BJ (cell line): ENCODE results near the gene PTGDS. TPM values are rescaled to one million over a fixed set of nuclear protein-coding genes. Genes with fewer than 3 reads are reported as not detected.
A peak's percentile ranks its signal among the peaks of the same experiment; 100 is the strongest.

Experiments used
- CTCF ChIA-PET: fragments of 350-600 bp; formaldehyde crosslinking; extraction: SDS; loops from one replicate; lab custom pipeline; 2021; ENCODE audit warnings: antibody characterized with exemption, inconsistent platforms; lab: Yijun Ruan, JAX
- POLR2A ChIA-PET: fragments of 300-600 bp; sonication (Branson Sonifier 250); formaldehyde crosslinking; extraction: SDS; loops from one replicate; lab custom pipeline; 2021; ENCODE audit warnings: antibody characterized with exemption; lab: Charles Lee
- DNase-seq: peaks from one replicate; pipeline ENCODE4 v3.0.0-alpha.2; 2011; ENCODE audit warnings: low read depth
- H3K27me3 ChIP-seq: 2 replicates; pipeline ENCODE4 v1.6.0; 2011; ENCODE audit warnings: low read length; ENCODE audit not compliant: control insufficient read depth, insufficient read depth
- H3K36me3 ChIP-seq: 2 replicates; pipeline ENCODE4 v1.5.1; 2011; ENCODE audit warnings: low read length; ENCODE audit not compliant: control insufficient read depth, insufficient read depth
- H3K4me3 ChIP-seq: 2 replicates; pipeline ENCODE4 v1.5.1; 2011; ENCODE audit warnings: low read depth, mild to moderate bottlenecking, control low read depth, low read length
- CTCF ChIP-seq: IDR thresholded peaks from 2 replicates; pipeline ENCODE4 v1.5.1; 2011; ENCODE audit warnings: low read depth, mild to moderate bottlenecking, control low read depth, inconsistent platforms, low read length, moderate library complexity; ENCODE audit not compliant: insufficient read depth
- polyA minus RNA-seq: library from RNA; depleted of rRNA, polyadenylated mRNA; stranded (reverse); fragments of >200 nt; gene quantifications from 2 replicates; pipeline ENCODE4 v1.2.3, GENCODE V29; 2011; rRNA and poly(A)+ RNA removed
- polyA plus RNA-seq: library from polyadenylated mRNA; depleted of rRNA; stranded (reverse); fragments of >200 nt; gene quantifications from 2 replicates; pipeline ENCODE4 v1.2.3, GENCODE V29; 2011; rRNA removed

The PTGDS gene
- polyA plus RNA-seq: 0.31 and 0.58 TPM in 2 replicates
- 0.47 TPM in 1 of 2 replicates, not detected in the other for polyA minus RNA-seq

- no peak for TF ChIP-seq CTCF
- CTCF ChIA-PET: no interaction called here
- POLR2A ChIA-PET: no interaction called here
- Histone ChIP-seq H3K4me3 (peak within 1 kb of the TSS; percentile 51), H3K36me3 (no peaks in the 10 kb centered on the region), H3K27me3 (no peaks in the 10 kb centered on the region)
- no peak for DNase-seq
Measured at GRCh38 chr9:136977223-136977622, at the start of gene PTGDS. TSS of gene PTGDS (plus strand) at chr9:136977504. CDS start at chr9:136977579, 75 bp downstream.

DNA sequence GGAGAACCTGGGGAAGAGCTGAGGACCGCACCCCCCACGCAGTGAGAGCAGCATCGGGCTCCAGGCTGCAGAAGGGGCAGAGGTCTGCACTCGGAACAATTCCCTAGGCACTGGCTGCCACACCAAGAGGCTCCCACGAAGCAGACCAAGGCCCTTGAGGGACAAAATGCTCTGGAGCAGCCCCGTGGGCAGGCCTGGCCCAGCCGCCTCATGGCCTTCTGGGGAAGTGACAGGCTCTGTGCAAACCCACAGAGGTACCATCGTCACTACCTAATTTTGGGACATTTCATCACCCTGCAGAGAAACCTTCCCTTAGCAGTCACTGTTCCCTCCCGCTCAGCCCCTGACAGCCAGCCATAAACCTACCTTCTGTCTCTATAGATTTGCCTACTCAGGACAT lies 48.7 kb upstream of the PTGDS start:
- DNase-seq: no peak
- Histone ChIP-seq H3K4me3 (no peak overlapping the region), H3K36me3 (peaks cover 16% of the 10 kb centered on the region)

DNA sequence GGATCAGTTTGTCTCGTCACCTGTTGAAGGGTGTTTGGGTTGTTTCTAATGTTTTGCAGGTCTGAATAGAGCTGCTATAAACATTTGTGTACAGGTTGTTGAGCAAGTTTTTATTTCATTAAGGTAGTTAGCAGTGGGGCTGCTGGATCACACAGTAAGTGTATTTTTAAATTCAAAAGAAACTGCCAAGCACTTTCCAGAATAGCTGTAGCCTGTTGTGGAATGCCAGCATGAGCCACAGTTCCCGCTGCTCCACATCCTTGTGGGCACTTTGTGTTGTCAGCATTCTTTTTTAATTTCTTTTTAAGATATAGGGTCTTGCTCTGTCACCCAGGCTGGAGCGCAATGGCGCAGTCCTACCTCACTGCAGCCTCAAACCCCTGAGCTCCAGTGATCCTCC lies 47.3 kb upstream of the PTGDS start:
- ChIA-PET CTCF (no interaction called here), POLR2A (no interaction called here)
- Histone ChIP-seq H3K4me3 (no peak overlapping the region), H3K27me3 (no peaks in the 10 kb centered on the region), H3K36me3 (peaks cover 11% of the 10 kb centered on the region)
- DNase-seq: no peak
- no peak for TF ChIP-seq CTCF

More for the DNA sequence above, 48.7 kb upstream of the PTGDS start:
- POLR2A ChIA-PET: no interaction called here
- no peaks in the 10 kb centered on the region for H3K27me3 ChIP-seq
- CTCF ChIA-PET: no interaction called here
- TF ChIP-seq CTCF: no peak

- Histone ChIP-seq H3K36me3 (peaks cover 8% of the 10 kb centered on the region), H3K4me3 (no peak overlapping the region), H3K27me3 (no peaks in the 10 kb centered on the region)
- no peak for DNase-seq
- no peak for TF ChIP-seq CTCF
- ChIA-PET CTCF (no interaction called here), POLR2A (no interaction called here)
Measured at GRCh38 chr9:136931611-136932130, 45.6 kb upstream of the PTGDS start.

DNA sequence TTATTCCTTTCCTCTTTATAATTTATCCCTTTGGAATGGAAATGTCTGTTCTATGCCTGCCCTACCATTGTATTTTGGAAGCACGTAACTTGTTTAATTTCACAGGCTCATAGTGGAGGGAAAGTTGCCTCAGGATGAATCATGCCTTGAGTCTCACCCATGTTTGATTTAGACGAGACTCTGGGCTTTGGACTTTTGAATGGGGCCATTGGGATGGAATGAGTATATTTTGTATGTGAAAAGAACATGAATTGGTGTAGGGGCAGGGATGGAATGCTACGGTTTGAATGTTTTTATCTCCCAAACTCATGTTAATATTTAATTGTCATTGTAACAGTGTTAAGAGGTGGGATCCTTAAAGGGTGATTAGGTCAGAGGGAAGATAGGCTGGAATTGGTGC lies 43.0 kb upstream of the PTGDS start:
- DNase-seq: no peak
- POLR2A ChIA-PET: no interaction called here
- H3K27me3 ChIP-seq: no peaks in the 10 kb centered on the region
- no peak for TF ChIP-seq CTCF
- H3K36me3 ChIP-seq: peaks cover 2% of the 10 kb centered on the region
- CTCF ChIA-PET: interaction anchor here (0.7 to 1.4 kb wide), 2 partner anchors 58 to 100 kb away, joined by 3 to 4 read pairs; partner anchors contain the start of gene PAXX
- no peak overlapping the region for H3K4me3 ChIP-seq
